Colonic mucosa (tissue), 4 donors: ENCODE measurements around the gene TMEM266. TPM values are rescaled to one million over a fixed set of nuclear protein-coding genes. Genes with fewer than 3 reads are reported as not detected.

ENCODE experiments used
- DNase-seq: peaks from one replicate; pipeline ENCODE4 v3.0.0-alpha.2; 2020
- H3K27ac ChIP-seq: fragments of 200-600 bp; one replicate; pipeline ENCODE4 v1.8.0; 2021
- H3K27me3 ChIP-seq: fragments of 200-600 bp; one replicate; pipeline ENCODE4 v1.8.0; 2021
- H3K36me3 ChIP-seq: fragments of 200-600 bp; one replicate; pipeline ENCODE4 v1.8.0; 2021
- H3K4me1 ChIP-seq: fragments of 200-600 bp; one replicate; pipeline ENCODE4 v1.8.0; 2021; ENCODE audit warnings: mild to moderate bottlenecking
- H3K4me3 ChIP-seq: fragments of 200-600 bp; one replicate; pipeline ENCODE4 v1.8.0; 2021
- H3K9ac ChIP-seq, 2 donors: one replicate each; pipeline ENCODE4 v1.7.0; 2013; ENCODE audit warnings: control low read depth in 2 of 2, low read depth in 2 of 2, low read length in 2 of 2
- H3K9me3 ChIP-seq: fragments of 200-600 bp; one replicate; pipeline ENCODE4 v1.8.0; 2021
- CTCF ChIP-seq: fragments of 200-600 bp; IDR thresholded peaks from one replicate; pipeline ENCODE4 v1.8.0; 2022; ENCODE audit warnings: antibody characterized with exemption, mild to moderate bottlenecking
- intact Hi-C: fragments of 100-400 bp; cut with DNase I; formaldehyde crosslinking; loops from one replicate; pipeline ENCODE4 v1.14.1; 2022
- total RNA-seq, 2 donors: library from RNA; stranded (reverse); fragmentation: NEBNext Ultra II Directional in 1 of 2; extraction: Animal tissue kit (Norgen Biotek cat#: 25700) in 1 of 2; gene quantifications; one replicate each; pipeline ENCODE4 v1.2.1, GENCODE V29; 2021
- donor health status: healthy.
- donor health status: DM: no; HTN: no; CAD: no.
- donor health status: DM: no; HTN: no; CAD: no.

The TMEM266 gene
- total RNA-seq, 2 donors from 2014 or later: not detected

GRCh38 chr15:76158226-76158625 lies 98.4 kb downstream of the TMEM266 start:
- DNase-seq: no peak
- intact Hi-C loops: no loop called here
- H3K27me3 ChIP-seq: no peaks in the 10 kb centered on the region

GRCh38 chr15:76158815-76159214 lies 99.0 kb downstream of the TMEM266 start:
- Histone ChIP-seq H3K4me1 (no peaks in the 10 kb centered on the region), H3K36me3 (no peaks in the 10 kb centered on the region), H3K27ac (no peak overlapping the region), H3K4me3 (no peak overlapping the region), H3K9me3 (no peaks in the 10 kb centered on the region), H3K27me3 (no peaks in the 10 kb centered on the region), H3K9ac (no peak overlapping the region)
- intact Hi-C loops: no loop called here
- DNase-seq: no peak
- no peak for TF ChIP-seq CTCF

More at GRCh38 chr15:76158226-76158625, 98.4 kb downstream of the TMEM266 start:
- H3K4me1 ChIP-seq: no peaks in the 10 kb centered on the region
- no peak overlapping the region for H3K9ac ChIP-seq
- TF ChIP-seq CTCF: no peak
- no peak overlapping the region for H3K4me3 ChIP-seq
- H3K9me3 ChIP-seq: no peaks in the 10 kb centered on the region
- no peaks in the 10 kb centered on the region for H3K36me3 ChIP-seq
- H3K27ac ChIP-seq: no peak overlapping the region

GRCh38 chr15:76159282-76159681 lies 99.5 kb downstream of the TMEM266 start:
- no peak overlapping the region for H3K9ac ChIP-seq
- no peaks in the 10 kb centered on the region for H3K4me1 ChIP-seq
- H3K9me3 ChIP-seq: no peaks in the 10 kb centered on the region
- intact Hi-C loops: no loop called here
- no peak overlapping the region for H3K27ac ChIP-seq
- TF ChIP-seq CTCF: no peak
- no peaks in the 10 kb centered on the region for H3K27me3 ChIP-seq
- no peak for DNase-seq
- H3K36me3 ChIP-seq: no peaks in the 10 kb centered on the region
- H3K4me3 ChIP-seq: no peak overlapping the region

GRCh38 chr15:76160426-76161152 lies 100.8 kb downstream of the TMEM266 start:
- no peak overlapping the region for H3K9ac ChIP-seq
- DNase-seq: no peak
- no peak overlapping the region for H3K27ac ChIP-seq
- TF ChIP-seq CTCF: no peak
- no peaks in the 10 kb centered on the region for H3K4me1 ChIP-seq
- no peak overlapping the region for H3K4me3 ChIP-seq
- no peaks in the 10 kb centered on the region for H3K27me3 ChIP-seq
- intact Hi-C loops: no loop called here
- no peaks in the 10 kb centered on the region for H3K36me3 ChIP-seq
- H3K9me3 ChIP-seq: no peaks in the 10 kb centered on the region

- Histone ChIP-seq H3K4me3 (no peak overlapping the region), H3K36me3 (no peaks in the 10 kb centered on the region), H3K4me1 (no peaks in the 10 kb centered on the region), H3K27me3 (no peaks in the 10 kb centered on the region), H3K27ac (no peak overlapping the region), H3K9me3 (no peaks in the 10 kb centered on the region), H3K9ac (no peak overlapping the region)
- intact Hi-C loops: no loop called here
- no peak for DNase-seq
- TF ChIP-seq CTCF: no peak
Observed at GRCh38 chr15:76161153-76162035, 101.6 kb downstream of the TMEM266 start.
